ENCODE results near the gene EDEM2. TPM values are rescaled to one million over a fixed set of nuclear protein-coding genes. Genes with fewer than 3 reads are reported as not detected.

EDEM2 gene
- total and polyA plus RNA-seq, 2 of the 4 experiments (the other 2 are of a cell fraction): 19.0 to 27.4 TPM

DNA sequence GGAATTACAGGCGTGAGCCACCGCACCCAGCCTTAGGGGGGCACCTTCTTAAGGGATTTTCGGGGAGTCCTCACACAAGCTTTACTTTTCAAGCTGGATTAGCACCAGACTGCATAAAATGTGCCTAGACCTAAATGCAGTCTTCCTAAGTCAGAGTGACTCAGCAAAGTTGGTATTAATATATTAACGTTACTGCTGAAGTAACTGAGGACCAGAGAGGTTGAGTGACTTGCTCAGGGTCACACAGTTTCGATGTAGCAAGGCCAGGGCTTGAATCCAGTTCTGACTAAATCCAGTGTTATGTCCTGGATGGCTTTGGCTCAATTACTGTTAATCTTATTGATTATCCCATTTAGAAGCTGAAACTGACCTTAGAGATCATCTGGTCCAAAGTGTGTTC, 13.4 kb downstream of the EDEM2 start:
- Histone ChIP-seq H3K18ac (ENCODE audit: low read depth, low read length) (no peak overlapping the region), H4K20me1 (ENCODE audit: insufficient read depth, low read length) (no peaks in the 10 kb centered on the region; the same call in 1 of the 2 replicates), H3K14ac (replicated peaks; ENCODE audit: low read depth, low read length) (no peak overlapping the region), H3K56ac (ENCODE audit: extremely low read depth, insufficient read depth, low read length) (no peak overlapping the region), H3K4me1 (ENCODE audit: control insufficient read depth, insufficient read depth, low read length) (peaks cover 3% of the 10 kb centered on the region), H4K5ac (ENCODE audit: low read depth, low read length) (no peak overlapping the region), H3K9me3 (ENCODE audit: control insufficient read depth, insufficient read depth, low read length) (no peaks in the 10 kb centered on the region), H3K23ac (ENCODE audit: low read depth, low read length) (0 out of 2 replicates have a peak overlapping the region, but pooled peaks have one; percentile 33), H3K27me3 (ENCODE audit: control insufficient read depth, insufficient read depth, low read length) (no peaks in the 10 kb centered on the region), H4K91ac (ENCODE audit: insufficient read depth, low read depth, low read length) (no peak overlapping the region), H2BK120ac (ENCODE audit: low read depth, low read length) (no peak overlapping the region), H2AK9ac (replicated peaks; ENCODE audit: low read depth, low read length, poor library complexity) (no peak overlapping the region), H3K4me2 (ENCODE audit: low read depth, low read length) (no peak overlapping the region), H3K36me3 (ENCODE audit: control insufficient read depth, insufficient read depth, low read length) (peaks cover 35% of the 10 kb centered on the region), H2AFZ (replicated peaks; ENCODE audit: low read length, poor library complexity) (no peak overlapping the region), H3K9ac (ENCODE audit: low read depth, low read length) (no peak overlapping the region), H2BK20ac (ENCODE audit: low read depth, low read length) (peak overlapping the region; percentile 20; the same call in 1 of the 2 replicates), H4K8ac (ENCODE audit: low read depth in 2 of 2, low read length in 2 of 2) (peak overlapping the region in 1 of 2 experiments; percentile 16; a peak in 1 of 4 replicates), H3K27ac (ENCODE audit: insufficient read depth, low read length) (no peak overlapping the region), H3K4ac (ENCODE audit: low read depth, low read length) (peak overlapping the region; percentile 35; the same call in 1 of the 2 replicates), H3K4me3 (ENCODE audit: insufficient read depth, low read depth, low read length) (no peak overlapping the region), H2BK5ac (ENCODE audit: low read depth, low read length, poor library complexity, severe bottlenecking) (no peak overlapping the region), H3K9me1 (ENCODE audit: insufficient read depth, low read length) (peaks cover 14% of the 10 kb centered on the region), H2AK5ac (ENCODE audit: low read depth, low read length) (no peak overlapping the region), H2BK15ac (ENCODE audit: low read depth, low read length) (no peak overlapping the region), H3K79me1 (ENCODE audit: low read depth in 1 of 2, low read length in 2 of 2) (peaks cover 0 to 12% of the 10 kb centered on the region in 2 experiments; a peak in 2 of 4 replicates)
- in situ Hi-C loops (cut with MboI; ENCODE audit: low sequenced_read_pairs) (loop anchor here (25.0 kb wide), 1 partner anchor 304 kb away; the partner anchor contains the start of gene GDF5), intact Hi-C loops (cut with micrococcal nuclease) (no loop called here), dilution Hi-C loops (cut with HindIII; ENCODE audit: low sequenced_read_pairs, unreplicated experiment) (no loop called here)
- POLR2A ChIA-PET (ENCODE audit: unreplicated experiment): no interaction called here
- 67% methylated on average over 1 of the region's 5 CpGs; no CpG with 5 or more reads in 1 of the 2 experiments for WGBS, 2 experiments (ENCODE audit: extremely low coverage in 2 of 2, insufficient read length in 1 of 2)
- TF ChIP-seq, protein P1, sequence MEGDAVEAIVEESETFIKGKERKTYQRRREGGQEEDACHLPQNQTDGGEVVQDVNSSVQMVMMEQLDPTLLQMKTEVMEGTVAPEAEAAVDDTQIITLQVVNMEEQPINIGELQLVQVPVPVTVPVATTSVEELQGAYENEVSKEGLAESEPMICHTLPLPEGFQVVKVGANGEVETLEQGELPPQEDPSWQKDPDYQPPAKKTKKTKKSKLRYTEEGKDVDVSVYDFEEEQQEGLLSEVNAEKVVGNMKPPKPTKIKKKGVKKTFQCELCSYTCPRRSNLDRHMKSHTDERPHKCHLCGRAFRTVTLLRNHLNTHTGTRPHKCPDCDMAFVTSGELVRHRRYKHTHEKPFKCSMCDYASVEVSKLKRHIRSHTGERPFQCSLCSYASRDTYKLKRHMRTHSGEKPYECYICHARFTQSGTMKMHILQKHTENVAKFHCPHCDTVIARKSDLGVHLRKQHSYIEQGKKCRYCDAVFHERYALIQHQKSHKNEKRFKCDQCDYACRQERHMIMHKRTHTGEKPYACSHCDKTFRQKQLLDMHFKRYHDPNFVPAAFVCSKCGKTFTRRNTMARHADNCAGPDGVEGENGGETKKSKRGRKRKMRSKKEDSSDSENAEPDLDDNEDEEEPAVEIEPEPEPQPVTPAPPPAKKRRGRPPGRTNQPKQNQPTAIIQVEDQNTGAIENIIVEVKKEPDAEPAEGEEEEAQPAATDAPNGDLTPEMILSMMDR (conservative IDR thresholded peaks at IDR 0.05; ENCODE audit: low read depth, low read length): no peak
- TF ChIP-seq, protein P2, sequence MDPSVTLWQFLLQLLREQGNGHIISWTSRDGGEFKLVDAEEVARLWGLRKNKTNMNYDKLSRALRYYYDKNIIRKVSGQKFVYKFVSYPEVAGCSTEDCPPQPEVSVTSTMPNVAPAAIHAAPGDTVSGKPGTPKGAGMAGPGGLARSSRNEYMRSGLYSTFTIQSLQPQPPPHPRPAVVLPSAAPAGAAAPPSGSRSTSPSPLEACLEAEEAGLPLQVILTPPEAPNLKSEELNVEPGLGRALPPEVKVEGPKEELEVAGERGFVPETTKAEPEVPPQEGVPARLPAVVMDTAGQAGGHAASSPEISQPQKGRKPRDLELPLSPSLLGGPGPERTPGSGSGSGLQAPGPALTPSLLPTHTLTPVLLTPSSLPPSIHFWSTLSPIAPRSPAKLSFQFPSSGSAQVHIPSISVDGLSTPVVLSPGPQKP (IDR thresholded peaks at IDR 0.05; ENCODE audit: borderline replicate concordance, low read depth, low read length): no peak
- peak; percentile 90 for TF ChIP-seq NFE2L2 (IDR thresholded peaks at IDR 0.05; ENCODE audit: low read depth, low read length)
- ATAC-seq (ENCODE audit: low read depth): no peak
- DNase-seq: no peak
- BruUV-seq (replicated peaks): no TSS peak
- CTCF ChIA-PET: interaction anchor here (0.6 to 1.4 kb wide), 2 partner anchors 11 to 121 kb away, joined by 3 to 4 read pairs; no protein-coding TSS in a partner anchor

Data from IMR-90 (cell line).